Naive thymus-derived CD4-positive, alpha-beta T cell (primary cell): Measurements from ENCODE around the gene KHDC1. TPM values are rescaled to one million over a fixed set of nuclear protein-coding genes. Genes with fewer than 3 reads are reported as not detected.
A peak's percentile ranks its signal among the peaks of the same experiment; 100 is the strongest.
"Not testable (repeated sequence)": the region's sequence is repeated elsewhere in the genome, so short reads cannot be mapped to it uniquely, and the experiment has no call there.

Source experiments
- ATAC-seq: fragments of 150-1000 bp; cut with Tn5 transposase; 2 replicates; pipeline ENCODE4 v1.10.0; 2021; ENCODE audit warnings: mild to moderate bottlenecking, moderate library complexity
- CTCF ChIA-PET: fragments of 350-600 bp; sonication (Branson Sonifier 250); formaldehyde crosslinking; loops from one replicate; lab custom pipeline; 2021; ENCODE audit warnings: antibody characterized with exemption; lab: Charles Lee
- POLR2A ChIA-PET: fragments of 350-600 bp; sonication (Branson Sonifier 250); formaldehyde crosslinking; loops from one replicate; lab custom pipeline; 2021; ENCODE audit warnings: antibody characterized with exemption, inconsistent platforms; lab: Charles Lee
- DNase-seq, 9 donors: peaks; one replicate each; pipeline versions ENCODE4 v3.0.0 to v3.0.0-alpha.2; 2020 to 2022; ENCODE audit warnings: mixed read lengths in 1 of 9
- H3K27ac ChIP-seq: one replicate; pipeline ENCODE4 v1.7.0; 2013; ENCODE audit warnings: mild to moderate bottlenecking, low read depth, low read length, moderate library complexity
- H3K27me3 ChIP-seq, 2 donors: one replicate each; pipeline ENCODE4 v1.7.0; 2013; ENCODE audit warnings: low read length in 2 of 2, mild to moderate bottlenecking in 2 of 2, moderate library complexity in 2 of 2; ENCODE audit not compliant: control insufficient read depth in 2 of 2, insufficient read depth in 2 of 2
- H3K36me3 ChIP-seq, 3 experiments: 1 replicate in 2 of 3; 2 replicates in 1 of 3; pipeline ENCODE4 v1.7.0; 2013; ENCODE audit warnings: low read length in 3 of 3, mild to moderate bottlenecking in 3 of 3, moderate library complexity in 1 of 3; ENCODE audit not compliant: insufficient read depth in 3 of 3, control insufficient read depth in 2 of 3
- H3K4me1 ChIP-seq, 2 donors: one replicate each; pipeline ENCODE4 v1.7.0; 2013; ENCODE audit warnings: low read length in 2 of 2, mild to moderate bottlenecking in 2 of 2, moderate library complexity in 1 of 2; ENCODE audit not compliant: control insufficient read depth in 2 of 2, insufficient read depth in 2 of 2
- H3K4me3 ChIP-seq: 2 replicates; pipeline ENCODE4 v1.7.0; 2013; ENCODE audit warnings: mild to moderate bottlenecking, low read length
- H3K9me3 ChIP-seq, 3 experiments: 1 replicate in 2 of 3; 2 replicates in 1 of 3; pipeline ENCODE4 v1.7.0; 2013; ENCODE audit warnings: low read length in 3 of 3; ENCODE audit not compliant: control insufficient read depth in 2 of 3
- H3K27ac Mint-ChIP-seq, 9 donors: one replicate each; pipeline ENCODE4 v1.8.0; 2020 to 2022; ENCODE audit warnings: mixed read lengths in 9 of 9, mild to moderate bottlenecking in 8 of 9, moderate library complexity in 5 of 9, inconsistent platforms in 2 of 9
- H3K27me3 Mint-ChIP-seq, 5 donors: one replicate each; pipeline ENCODE4 v1.8.0; 2021 to 2022; ENCODE audit warnings: mixed read lengths in 5 of 5, mild to moderate bottlenecking in 1 of 5
- H3K36me3 Mint-ChIP-seq, 5 donors: one replicate each; pipeline ENCODE4 v1.8.0; 2020 to 2022; ENCODE audit warnings: mixed read lengths in 5 of 5, mild to moderate bottlenecking in 3 of 5, inconsistent platforms in 1 of 5
- H3K4me1 Mint-ChIP-seq, 7 donors: one replicate each; pipeline ENCODE4 v1.8.0; 2020 to 2022; ENCODE audit warnings: mixed read lengths in 7 of 7, mild to moderate bottlenecking in 3 of 7, inconsistent platforms in 1 of 7
- H3K4me3 Mint-ChIP-seq, 10 donors: one replicate each; pipeline ENCODE4 v1.8.0; 2020 to 2022; ENCODE audit warnings: mild to moderate bottlenecking in 10 of 10, mixed read lengths in 10 of 10, moderate library complexity in 6 of 10, inconsistent platforms in 2 of 10
- H3K9me3 Mint-ChIP-seq, 11 donors: one replicate each; pipeline ENCODE4 v1.8.0; 2020 to 2022; ENCODE audit warnings: mixed read lengths in 11 of 11, mild to moderate bottlenecking in 4 of 11, inconsistent platforms in 1 of 11, moderate library complexity in 1 of 11
- intact Hi-C, 2 donors: fragments of 100-400 bp; cut with micrococcal nuclease; formaldehyde crosslinking; loops; one replicate each; pipeline ENCODE4 v1.15.1; 2023
- polyA plus RNA-seq, 2 donors: library from polyadenylated mRNA; unstranded; fragments of 300-500 nt; fragmentation: Illumina TruSeq; gene quantifications; one replicate each; pipeline ENCODE4 v1.2.3, GENCODE V29; 2021
- total RNA-seq, 6 experiments: library from RNA in 5 of 6; stranded (reverse) in 5 of 6; gene quantifications; 1 replicate in 5 of 6; 2 replicates in 1 of 6; pipeline ENCODE4 v1.2.3 and lab custom pipeline; 2021 to 2026

The KHDC1 gene
- total and polyA plus RNA-seq, 7 experiments from 2014 or later, result 0.46 to 3.7 (median 1.0) TPM

GRCh38 chr6:73285674-73286283 is 22.8 kb upstream of the KHDC1 start:
- Mint-ChIP-seq H3K4me1 (peaks cover 0 to 4% (median 0%) of the 10 kb centered on the region in 7 donors), H3K27me3 (no peaks in the 10 kb centered on the region), H3K27ac (no peak overlapping the region), H3K9me3 (no peaks in the 10 kb centered on the region), H3K36me3 (peaks cover 0 to 20% (median 0%) of the 10 kb centered on the region in 5 donors), H3K4me3 (no peak overlapping the region)
- ATAC-seq (no peak), DNase-seq (no peak)
- H3K36me3 ChIP-seq, result no peaks in the 10 kb centered on the region
- ChIA-PET CTCF (interaction anchor here (0.7 kb wide), 1 partner anchor 41 kb away, joined by 4 read pairs; no protein-coding TSS in a partner anchor), POLR2A (interaction anchor here (0.6 kb wide), 2 partner anchors 379 to 987 kb away, joined by 3 read pairs; no protein-coding TSS in a partner anchor)
- no peaks in the 10 kb centered on the region for H3K4me1 ChIP-seq
- H3K9me3 ChIP-seq, result no peaks in the 10 kb centered on the region
- H3K4me3 ChIP-seq, result no peak overlapping the region
- H3K27me3 ChIP-seq, result no peaks in the 10 kb centered on the region
- intact Hi-C loops, result loop anchor here (1.0 to 10.0 kb wide), 3 partner anchors 41 to 325 kb away; no protein-coding TSS in a partner anchor
- H3K27ac ChIP-seq, result no peak overlapping the region

- Histone ChIP-seq H3K27me3 (no peaks in the 10 kb centered on the region), H3K4me1 (no peaks in the 10 kb centered on the region), H3K27ac (no peak overlapping the region), H3K4me3 (no peak overlapping the region), H3K9me3 (no peaks in the 10 kb centered on the region), H3K36me3 (no peaks in the 10 kb centered on the region)
- ATAC-seq, result no peak
- intact Hi-C loops, result loop anchor here in 1 of 2 donors (10.0 kb wide), 1 partner anchor 102 kb away; no protein-coding TSS in a partner anchor
- Mint-ChIP-seq H3K4me3 (no peak overlapping the region), H3K9me3 (no peaks in the 10 kb centered on the region), H3K4me1 (peaks cover 0 to 4% (median 0%) of the 10 kb centered on the region in 7 donors), H3K27ac (no peak overlapping the region), H3K36me3 (peaks cover 0 to 14% (median 0%) of the 10 kb centered on the region in 5 donors), H3K27me3 (no peaks in the 10 kb centered on the region)
- ChIA-PET POLR2A (no interaction called here), CTCF (no interaction called here)
- no peak for DNase-seq
Measured at GRCh38 chr6:73282871-73283270, 19.9 kb upstream of the KHDC1 start.

- H3K36me3 ChIP-seq, H3K4me3 ChIP-seq, H3K9me3 Mint-ChIP-seq, H3K27me3 ChIP-seq, H3K9me3 ChIP-seq, H3K4me1 Mint-ChIP-seq, H3K4me1 ChIP-seq, H3K27ac Mint-ChIP-seq, H3K27ac ChIP-seq, H3K4me3 Mint-ChIP-seq, ATAC-seq, H3K27me3 Mint-ChIP-seq, POLR2A ChIA-PET, DNase-seq: not testable (repeated sequence)
- peaks cover 0 to 10% (median 0%) of the 10 kb centered on the region in 5 donors for H3K36me3 Mint-ChIP-seq
- CTCF ChIA-PET, result interaction anchor here (0.7 kb wide), 1 partner anchor 10 kb away, joined by 5 read pairs; no protein-coding TSS in a partner anchor
- intact Hi-C loops, result loop anchor here in 1 of 2 donors (10.0 kb wide), 1 partner anchor 103 kb away; no protein-coding TSS in a partner anchor
Measured at GRCh38 chr6:73281684-73282083, 18.7 kb upstream of the KHDC1 start.

GRCh38 chr6:73269296-73269695 is 6.3 kb upstream of the KHDC1 start:
- H3K9me3 ChIP-seq, H3K27me3 ChIP-seq, H3K9me3 Mint-ChIP-seq, H3K36me3 ChIP-seq, H3K27me3 Mint-ChIP-seq, POLR2A ChIA-PET, H3K4me3 ChIP-seq, H3K4me1 ChIP-seq, CTCF ChIA-PET, H3K27ac Mint-ChIP-seq, H3K27ac ChIP-seq, intact Hi-C loops, DNase-seq, ATAC-seq, H3K4me3 Mint-ChIP-seq: not testable (repeated sequence)
- peaks cover 7 to 24% (median 20%) of the 10 kb centered on the region in 7 donors for H3K4me1 Mint-ChIP-seq
- H3K36me3 Mint-ChIP-seq, result peaks cover 0 to 23% (median 11%) of the 10 kb centered on the region in 5 donors

DNA sequence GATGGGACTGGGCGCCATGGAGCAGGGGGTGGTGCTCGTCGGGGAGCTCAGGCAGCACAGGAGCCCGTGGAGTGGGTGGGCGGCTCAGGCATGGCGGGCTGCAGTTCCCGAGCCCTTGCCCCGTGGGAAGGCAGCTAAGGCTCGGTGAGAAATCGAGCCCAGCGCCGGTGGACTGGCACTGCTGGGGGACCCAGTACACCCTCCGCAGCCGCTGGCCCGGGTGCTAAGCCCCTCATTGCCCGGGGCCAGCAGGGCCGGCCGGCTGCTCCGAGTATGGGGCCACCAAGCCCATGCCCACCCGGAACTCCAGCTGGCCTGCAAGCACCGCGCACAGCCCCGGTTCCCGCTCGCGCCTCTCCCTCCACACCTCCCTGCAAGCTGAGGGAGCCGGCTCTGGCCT is 5.9 kb upstream of the KHDC1 start:
- H3K9me3 Mint-ChIP-seq, ATAC-seq, H3K36me3 ChIP-seq, H3K27me3 Mint-ChIP-seq, intact Hi-C loops, H3K27me3 ChIP-seq, H3K4me1 ChIP-seq, CTCF ChIA-PET, H3K27ac Mint-ChIP-seq, H3K4me3 Mint-ChIP-seq, H3K9me3 ChIP-seq, H3K27ac ChIP-seq, H3K4me3 ChIP-seq, POLR2A ChIA-PET, DNase-seq: not testable (repeated sequence)
- peaks cover 0 to 25% (median 8%) of the 10 kb centered on the region in 5 donors for H3K36me3 Mint-ChIP-seq
- peaks cover 11 to 28% (median 24%) of the 10 kb centered on the region in 7 donors for H3K4me1 Mint-ChIP-seq

DNA sequence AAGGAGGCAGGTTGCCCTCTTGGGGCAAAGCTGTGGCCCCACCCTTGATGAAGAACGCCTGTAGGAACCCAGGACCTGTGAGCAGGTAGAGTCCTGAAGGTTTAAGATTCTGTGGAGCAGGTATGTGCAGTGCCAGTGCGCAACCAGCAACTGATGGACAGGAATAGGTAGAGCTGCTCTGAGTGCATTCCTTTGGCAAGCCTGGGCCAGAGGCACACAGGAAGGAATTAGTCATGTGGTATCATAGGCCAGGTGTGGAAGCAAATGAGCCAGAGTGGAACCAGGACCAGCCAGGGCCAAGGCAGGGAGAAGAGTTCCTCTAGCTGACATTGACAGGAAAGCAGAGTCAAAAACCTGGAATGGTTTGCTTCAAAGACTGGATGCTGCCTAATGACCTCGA is 1.4 kb upstream of the KHDC1 start:
- ATAC-seq (no peak), DNase-seq (no peak)
- peaks cover 20 to 40% (median 37%) of the 10 kb centered on the region in 7 donors for H3K4me1 Mint-ChIP-seq
- Histone ChIP-seq H3K4me1 (peaks cover 12 to 15% of the 10 kb centered on the region in 2 donors), H3K27ac (no peak overlapping the region), H3K9me3 (no peaks in the 10 kb centered on the region), H3K36me3 (no peaks in the 10 kb centered on the region), H3K27me3 (no peaks in the 10 kb centered on the region), H3K4me3 (no peak overlapping the region)
- intact Hi-C loops, result loop anchor here (5.0 kb wide), 3 partner anchors 183 to 852 kb away; partner anchors contain the start of gene MTO1 (in 1 of the 2)
- H3K4me3 Mint-ChIP-seq, result peak overlapping the region; percentile 56 to 92 (median 82)
- POLR2A ChIA-PET, result interaction anchor here (1.3 kb wide), 1 partner anchor 389 kb away, joined by 3 read pairs; no protein-coding TSS in a partner anchor
- CTCF ChIA-PET, result interaction anchor here (0.6 to 1.4 kb wide), 2 partner anchors 66 to 174 kb away, joined by 3 to 4 read pairs; no protein-coding TSS in a partner anchor
- peak overlapping the region; percentile 8 to 81 (median 28) for H3K27ac Mint-ChIP-seq
- H3K36me3 Mint-ChIP-seq, result peaks cover 0 to 25% (median 5%) of the 10 kb centered on the region in 5 donors
- H3K27me3 Mint-ChIP-seq, result no peaks in the 10 kb centered on the region
- H3K9me3 Mint-ChIP-seq, result no peaks in the 10 kb centered on the region
